Measurements from ENCODE around the gene LRP6.

- TF ChIP-seq CTCF (conservative IDR thresholded peaks at IDR 0.05; ENCODE audit: low read depth, low read length) (no peak), EZH2phosphoT487 (IDR thresholded peaks at IDR 0.05; ENCODE audit: borderline replicate concordance, low read length) (no peak), EZH2 (IDR thresholded peaks at IDR 0.05; ENCODE audit: low read length, unreplicated experiment) (no peak)
These were observed 36.6 kb downstream of the LRP6 start for GRCh38 chr12:12230275-12230674.

Measured in PC-3 (cell line).